Peyer's patch (tissue), 4 donors: ENCODE data around the gene NPL. TPM values are rescaled to one million over a fixed set of nuclear protein-coding genes. Genes with fewer than 3 reads are reported as not detected.

Experiments used
- DNase-seq, 3 donors: peaks; one replicate each; pipeline ENCODE4 v3.0.0-alpha.2; 2017 to 2019
- H3K27ac ChIP-seq, 4 donors: fragments of 200-600 bp; sonication (generic); one replicate each; pipeline ENCODE4 v1.5.1; 2016 to 2019
- H3K27me3 ChIP-seq, 2 donors: fragments of 200-600 bp; sonication (generic); one replicate each; pipeline ENCODE4 v1.5.1; 2019
- H3K36me3 ChIP-seq, 3 donors: fragments of 200-600 bp; sonication (generic); one replicate each; pipeline ENCODE4 v1.5.1; 2016 to 2019
- H3K4me1 ChIP-seq, 4 donors: fragments of 200-600 bp; sonication (generic); one replicate each; pipeline ENCODE4 v1.5.1; 2016 to 2019
- H3K4me3 ChIP-seq, 4 donors: fragments of 200-600 bp; sonication (generic); 1 replicate in 3 of 4; 2 replicates in 1 of 4; pipeline ENCODE4 v1.5.1; 2016 to 2019; ENCODE audit warnings: mild to moderate bottlenecking in 1 of 4
- H3K9me3 ChIP-seq, 4 donors: fragments of 200-600 bp; sonication (generic); one replicate each; pipeline ENCODE4 v1.5.1; 2016 to 2019; ENCODE audit warnings: mild to moderate bottlenecking in 1 of 4
- POLR2A ChIP-seq, 2 donors: fragments of 450-650 bp; IDR thresholded peaks; one replicate each; pipeline ENCODE4 v1.5.1; 2017; ENCODE audit warnings: antibody characterized with exemption in 2 of 2, mild to moderate bottlenecking in 2 of 2, moderate library complexity in 2 of 2
- total RNA-seq, 4 donors: library from RNA; depleted of rRNA; stranded (reverse); fragments of >200 nt; gene quantifications; one replicate each; pipeline ENCODE4 v1.1.0, GENCODE V29; 2016
- TF ChIP-seq, protein P1 (sequence below), 6 experiments: fragments of 450-650 bp in 4 of 6; fragments of 200-600 bp in 2 of 6; sonication (generic) in 1 of 6; IDR thresholded peaks; one replicate each; pipeline ENCODE4 v1.5.1; 2017 to 2019; ENCODE audit warnings: antibody characterized with exemption in 6 of 6, mild to moderate bottlenecking in 3 of 6, moderate library complexity in 1 of 6

Gene NPL
- total RNA-seq, 4 donors from 2014 or later: 2.3 to 10.7 (median 7.4) TPM

DNA sequence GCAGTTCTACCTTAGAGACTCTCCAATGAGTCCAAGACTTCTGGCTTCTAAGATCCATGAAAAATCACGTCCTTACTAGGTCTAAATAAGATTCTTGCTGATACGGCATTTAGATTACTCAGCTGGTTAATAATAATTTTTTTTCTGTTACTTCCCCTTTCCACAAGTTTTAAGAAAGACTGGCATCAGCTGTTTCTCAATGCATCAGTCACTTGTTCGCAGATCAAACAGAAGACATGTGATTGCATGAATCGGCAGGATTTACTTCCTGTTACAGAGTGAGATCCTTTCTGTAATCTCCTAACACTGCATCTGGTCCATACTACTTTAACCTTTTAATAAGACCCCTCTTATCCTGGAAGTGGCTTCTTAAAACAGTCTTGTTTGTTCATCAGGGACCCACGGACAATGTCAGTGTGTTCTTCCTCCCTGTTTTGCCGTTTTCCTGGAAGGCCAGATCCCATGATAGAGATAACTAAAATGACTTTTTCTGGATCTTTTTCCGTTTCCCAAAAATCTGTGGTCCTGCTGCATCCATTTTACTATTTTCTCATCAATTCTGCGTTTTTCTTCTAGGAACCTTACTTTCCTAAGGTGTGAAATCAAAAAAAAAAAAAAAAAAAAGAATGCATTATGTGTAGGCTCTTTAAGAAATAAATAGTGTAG is 6.1 kb downstream of the NPL start:
- no peak for DNase-seq
- no peaks in the 10 kb centered on the region for H3K36me3 ChIP-seq

GRCh38 chr1:182802006-182802803 is 12.6 kb downstream of the NPL start:
- H3K27me3 ChIP-seq: no peaks in the 10 kb centered on the region
- H3K4me3 ChIP-seq: no peak overlapping the region
- no peaks in the 10 kb centered on the region for H3K4me1 ChIP-seq
- no peak overlapping the region for H3K27ac ChIP-seq
- no peak for DNase-seq
- H3K36me3 ChIP-seq: no peaks in the 10 kb centered on the region
- no peaks in the 10 kb centered on the region for H3K9me3 ChIP-seq
- no peak for TF ChIP-seq POLR2A (IDR thresholded peaks at IDR 0.05)
- TF ChIP-seq, protein P1, sequence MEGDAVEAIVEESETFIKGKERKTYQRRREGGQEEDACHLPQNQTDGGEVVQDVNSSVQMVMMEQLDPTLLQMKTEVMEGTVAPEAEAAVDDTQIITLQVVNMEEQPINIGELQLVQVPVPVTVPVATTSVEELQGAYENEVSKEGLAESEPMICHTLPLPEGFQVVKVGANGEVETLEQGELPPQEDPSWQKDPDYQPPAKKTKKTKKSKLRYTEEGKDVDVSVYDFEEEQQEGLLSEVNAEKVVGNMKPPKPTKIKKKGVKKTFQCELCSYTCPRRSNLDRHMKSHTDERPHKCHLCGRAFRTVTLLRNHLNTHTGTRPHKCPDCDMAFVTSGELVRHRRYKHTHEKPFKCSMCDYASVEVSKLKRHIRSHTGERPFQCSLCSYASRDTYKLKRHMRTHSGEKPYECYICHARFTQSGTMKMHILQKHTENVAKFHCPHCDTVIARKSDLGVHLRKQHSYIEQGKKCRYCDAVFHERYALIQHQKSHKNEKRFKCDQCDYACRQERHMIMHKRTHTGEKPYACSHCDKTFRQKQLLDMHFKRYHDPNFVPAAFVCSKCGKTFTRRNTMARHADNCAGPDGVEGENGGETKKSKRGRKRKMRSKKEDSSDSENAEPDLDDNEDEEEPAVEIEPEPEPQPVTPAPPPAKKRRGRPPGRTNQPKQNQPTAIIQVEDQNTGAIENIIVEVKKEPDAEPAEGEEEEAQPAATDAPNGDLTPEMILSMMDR (IDR thresholded peaks at IDR 0.05): no peak

More for the DNA sequence above, 6.1 kb downstream of the NPL start:
- Histone ChIP-seq H3K4me3 (no peak overlapping the region), H3K27me3 (no peaks in the 10 kb centered on the region), H3K27ac (no peak overlapping the region), H3K4me1 (peaks cover 0 to 5% (median 0%) of the 10 kb centered on the region in 4 donors), H3K9me3 (no peaks in the 10 kb centered on the region)
- TF ChIP-seq, protein P1 (IDR thresholded peaks at IDR 0.05): no peak
- TF ChIP-seq POLR2A (IDR thresholded peaks at IDR 0.05): no peak

DNA sequence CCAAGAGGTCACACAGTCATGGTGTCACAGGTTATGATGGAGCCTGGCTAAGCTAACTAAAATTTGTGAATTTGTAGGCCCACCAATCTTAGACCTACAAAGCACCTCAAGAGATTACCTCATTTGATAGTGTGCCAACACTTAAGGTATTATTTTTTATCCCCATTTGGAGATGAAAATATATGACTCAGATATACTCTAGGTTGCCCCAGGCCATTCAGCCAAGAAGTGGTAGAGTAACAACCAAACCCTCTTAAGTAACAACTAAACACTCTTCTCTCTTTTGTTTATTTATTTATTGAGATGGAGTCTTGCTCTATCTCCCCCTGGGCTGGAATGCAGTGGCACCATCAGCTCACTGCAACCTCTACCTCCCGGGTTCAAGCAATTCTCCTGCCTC is 14.3 kb downstream of the NPL start:
- no peak for DNase-seq
- Histone ChIP-seq H3K27ac (no peak overlapping the region), H3K4me3 (no peak overlapping the region), H3K4me1 (no peaks in the 10 kb centered on the region), H3K9me3 (no peaks in the 10 kb centered on the region), H3K36me3 (no peaks in the 10 kb centered on the region), H3K27me3 (no peaks in the 10 kb centered on the region)
- TF ChIP-seq POLR2A (IDR thresholded peaks at IDR 0.05): no peak
- TF ChIP-seq, protein P1 (IDR thresholded peaks at IDR 0.05): no peak

- DNase-seq: no peak
- no peaks in the 10 kb centered on the region for H3K36me3 ChIP-seq
Measured at GRCh38 chr1:182806015-182806678, 16.6 kb downstream of the NPL start.

DNA sequence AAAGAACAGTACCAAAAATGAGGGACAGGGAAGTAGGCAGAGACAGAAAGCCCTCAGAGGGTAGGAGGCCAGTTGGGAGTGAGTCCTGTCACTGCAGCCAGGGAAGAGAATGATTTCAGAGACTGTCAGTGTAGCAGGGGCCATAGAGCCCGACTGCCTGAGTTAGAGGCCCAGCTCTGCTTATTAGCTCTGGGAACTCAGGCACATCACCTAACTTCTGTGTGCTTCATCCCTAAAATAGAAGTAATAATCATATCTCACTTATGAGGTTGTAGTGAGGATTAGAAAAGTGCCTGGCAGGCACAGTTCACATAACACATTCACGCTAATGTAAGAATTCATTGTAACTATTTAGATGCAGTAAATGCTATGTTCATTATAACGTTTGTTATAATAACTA is 18.3 kb downstream of the NPL start:
- no peak overlapping the region for H3K4me3 ChIP-seq
- no peaks in the 10 kb centered on the region for H3K36me3 ChIP-seq
- H3K27ac ChIP-seq: no peak overlapping the region
- DNase-seq: no peak
- no peaks in the 10 kb centered on the region for H3K27me3 ChIP-seq
- H3K4me1 ChIP-seq: no peaks in the 10 kb centered on the region
- TF ChIP-seq POLR2A (IDR thresholded peaks at IDR 0.05): no peak
- TF ChIP-seq, protein P1 (IDR thresholded peaks at IDR 0.05): no peak
- no peaks in the 10 kb centered on the region for H3K9me3 ChIP-seq

More at GRCh38 chr1:182806015-182806678, 16.6 kb downstream of the NPL start:
- H3K4me3 ChIP-seq: no peak overlapping the region
- no peaks in the 10 kb centered on the region for H3K27me3 ChIP-seq
- no peak for TF ChIP-seq POLR2A (IDR thresholded peaks at IDR 0.05)
- TF ChIP-seq, protein P1 (IDR thresholded peaks at IDR 0.05): no peak
- no peaks in the 10 kb centered on the region for H3K9me3 ChIP-seq
- H3K27ac ChIP-seq: no peak overlapping the region
- no peaks in the 10 kb centered on the region for H3K4me1 ChIP-seq
